IMR-90 (cell line): ENCODE data around the gene ISM2. TPM values are rescaled to one million over a fixed set of nuclear protein-coding genes. Genes with fewer than 3 reads are reported as not detected.

Experiments used
- ATAC-seq: fragments of 200-7000 bp; cut with Tn5 transposase; 2 replicates; pipeline ENCODE4 v1.9.1; 2020; ENCODE audit warnings: low read depth, mild to moderate bottlenecking, moderate library complexity
- BruUV-seq: library from RNA; stranded (reverse); fragments of 400-500 nt; replicated peaks from 2 replicates; lab custom pipeline; 2021; lab: Mats Ljungman, UMichigan
- CTCF ChIA-PET: fragments of 300-600 bp; formaldehyde crosslinking; extraction: SDS; loops from one replicate; lab custom pipeline; 2021; ENCODE audit warnings: antibody characterized with exemption; lab: Yijun Ruan, JAX
- POLR2A ChIA-PET: fragments of 300-600 bp; sonication (Branson Sonifier 250); formaldehyde crosslinking; loops from one replicate; lab custom pipeline; 2022; ENCODE audit warnings: antibody characterized with exemption; ENCODE audit not compliant: unreplicated experiment; lab: Charles Lee
- DNase-seq: peaks from one replicate; pipeline ENCODE4 v3.0.0; 2013
- H2AFZ ChIP-seq: replicated peaks from 2 replicates; pipeline ENCODE3; 2013; ENCODE audit warnings: low read length, mild to moderate bottlenecking; ENCODE audit not compliant: poor library complexity
- H2AK5ac ChIP-seq: 2 replicates; pipeline ENCODE4 v1.6.1; 2013; ENCODE audit warnings: low read depth, low read length, inconsistent platforms
- H2AK9ac ChIP-seq: replicated peaks from 2 replicates; pipeline ENCODE3; 2013; ENCODE audit warnings: mild to moderate bottlenecking, low read depth, low read length, moderate library complexity; ENCODE audit not compliant: poor library complexity
- H2BK120ac ChIP-seq: 2 replicates; pipeline ENCODE4 v1.6.1; 2013; ENCODE audit warnings: low read depth, low read length, inconsistent platforms
- H2BK15ac ChIP-seq: 3 replicates; pipeline ENCODE4 v1.6.1; 2013; ENCODE audit warnings: low read depth, low read length, inconsistent platforms
- H2BK20ac ChIP-seq: 2 replicates; pipeline ENCODE4 v1.6.1; 2013; ENCODE audit warnings: low read depth, mild to moderate bottlenecking, inconsistent platforms, low read length, moderate library complexity
- H2BK5ac ChIP-seq: 2 replicates; pipeline ENCODE4 v1.6.1; 2013; ENCODE audit warnings: mild to moderate bottlenecking, low read depth, low read length, inconsistent platforms; ENCODE audit not compliant: poor library complexity, severe bottlenecking
- H3K14ac ChIP-seq: replicated peaks from 2 replicates; pipeline ENCODE4 v1.6.1; 2013; ENCODE audit warnings: low read depth, low read length, inconsistent platforms
- H3K18ac ChIP-seq: 2 replicates; pipeline ENCODE4 v1.6.1; 2013; ENCODE audit warnings: low read depth, low read length, control low read depth
- H3K23ac ChIP-seq: 2 replicates; pipeline ENCODE4 v1.6.1; 2013; ENCODE audit warnings: low read depth, low read length, inconsistent platforms
- H3K27ac ChIP-seq: 2 replicates; pipeline ENCODE4 v1.5.1; 2013; ENCODE audit warnings: mild to moderate bottlenecking, control low read depth, low read length; ENCODE audit not compliant: insufficient read depth
- H3K27me3 ChIP-seq: 2 replicates; pipeline ENCODE4 v1.6.1; 2013; ENCODE audit warnings: low read length; ENCODE audit not compliant: control insufficient read depth, insufficient read depth
- H3K36me3 ChIP-seq: 2 replicates; pipeline ENCODE4 v1.6.1; 2013; ENCODE audit warnings: low read length, mixed read lengths; ENCODE audit not compliant: control insufficient read depth, insufficient read depth
- H3K4ac ChIP-seq: 2 replicates; pipeline ENCODE4 v1.6.1; 2013; ENCODE audit warnings: low read depth, low read length, inconsistent platforms
- H3K4me1 ChIP-seq: 2 replicates; pipeline ENCODE4 v1.6.1; 2013; ENCODE audit warnings: low read length, mixed read lengths; ENCODE audit not compliant: control insufficient read depth, insufficient read depth
- H3K4me2 ChIP-seq: 2 replicates; pipeline ENCODE4 v1.6.1; 2013; ENCODE audit warnings: low read depth, mild to moderate bottlenecking, control low read depth, low read length, moderate library complexity
- H3K4me3 ChIP-seq: 2 replicates; pipeline ENCODE4 v1.5.1; 2013; ENCODE audit warnings: low read depth, mild to moderate bottlenecking, control low read depth, low read length, moderate library complexity; ENCODE audit not compliant: insufficient read depth
- H3K56ac ChIP-seq: 2 replicates; pipeline ENCODE4 v1.6.1; 2013; ENCODE audit warnings: low read length, inconsistent platforms; ENCODE audit not compliant: insufficient read depth; ENCODE audit errors: extremely low read depth
- H3K79me1 ChIP-seq, 2 experiments: 2 replicates each; pipeline ENCODE4 v1.6.1; 2013; ENCODE audit warnings: low read length in 2 of 2, inconsistent platforms in 1 of 2, low read depth in 1 of 2
- H3K9ac ChIP-seq: 2 replicates; pipeline ENCODE4 v1.6.1; 2013; ENCODE audit warnings: low read depth, low read length, control low read depth
- H3K9me1 ChIP-seq: 2 replicates; pipeline ENCODE4 v1.6.1; 2013; ENCODE audit warnings: low read length, inconsistent platforms; ENCODE audit not compliant: insufficient read depth
- H3K9me3 ChIP-seq: 2 replicates; pipeline ENCODE4 v1.6.1; 2013; ENCODE audit warnings: low read length; ENCODE audit not compliant: control insufficient read depth, insufficient read depth
- H4K20me1 ChIP-seq: 2 replicates; pipeline ENCODE4 v1.6.1; 2013; ENCODE audit warnings: low read length, inconsistent platforms; ENCODE audit not compliant: insufficient read depth
- H4K5ac ChIP-seq: 2 replicates; pipeline ENCODE4 v1.6.1; 2013; ENCODE audit warnings: mild to moderate bottlenecking, low read depth, low read length, control low read depth
- H4K8ac ChIP-seq, 2 experiments: 2 replicates each; pipeline ENCODE4 v1.6.1; 2013; ENCODE audit warnings: low read depth in 2 of 2, low read length in 2 of 2, control low read depth in 1 of 2, inconsistent platforms in 1 of 2
- H4K91ac ChIP-seq: 2 replicates; pipeline ENCODE4 v1.6.1; 2013; ENCODE audit warnings: low read depth, low read length, inconsistent platforms; ENCODE audit not compliant: insufficient read depth
- BHLHE40 ChIP-seq: fragments of 150-350 bp; IDR thresholded peaks from 2 replicates; pipeline ENCODE4 v1.6.1; 2016; ENCODE audit warnings: mild to moderate bottlenecking, low read depth, low read length
- NFE2L2 ChIP-seq: fragments of 150-350 bp; IDR thresholded peaks from 2 replicates; pipeline ENCODE4 v1.6.1; 2016; ENCODE audit warnings: low read depth, mild to moderate bottlenecking, low read length
- RFX5 ChIP-seq: IDR thresholded peaks from 2 replicates; pipeline ENCODE4 v1.8.0; 2012; ENCODE audit warnings: low read depth, mild to moderate bottlenecking, low read length, moderate library complexity
- WGBS, 2 experiments: methylation state at CpG; one replicate each; pipeline versions ENCODE4 v1.1.5 to v1.1.7; 2013; ENCODE audit warnings: missing lambda C conversion rate in 2 of 2; ENCODE audit not compliant: insufficient read length in 1 of 2; ENCODE audit errors: extremely low coverage in 2 of 2; 5-methylcytosine and 5-hydroxymethylcytosine counted together
- dilution Hi-C: fragments of 300-500 bp; cut with HindIII; formaldehyde crosslinking; loops from one replicate; pipeline ENCODE4 v1.14.3; 2018; ENCODE audit warnings: low sequenced_read_pairs; ENCODE audit not compliant: unreplicated experiment
- in situ Hi-C: fragments of 300-500 bp; cut with MboI; formaldehyde crosslinking; loops from 3 replicates; pipeline ENCODE4 v1.14.3; 2019; ENCODE audit warnings: low sequenced_read_pairs, inconsistent platforms, mixed read lengths
- intact Hi-C: fragments of 100-400 bp; cut with micrococcal nuclease; formaldehyde crosslinking; loops from 2 replicates; pipeline ENCODE4 v1.10.0; 2022
- polyA plus RNA-seq, 3 experiments: library from polyadenylated mRNA; depleted of rRNA; stranded (reverse); fragments of >200 nt; gene quantifications; 2 replicates each; pipeline ENCODE4 v1.2.3, GENCODE V29; 2012; ENCODE audit warnings: low replicate concordance in 1 of 3
- total RNA-seq: library from RNA; depleted of rRNA; stranded (reverse); fragments of >200 nt; gene quantifications from 2 replicates; pipeline ENCODE4 v1.2.3, GENCODE V29; 2012
- TF ChIP-seq, protein P1 (sequence below): fragments of 150-350 bp; IDR thresholded peaks from 2 replicates; pipeline ENCODE4 v1.6.1; 2017; ENCODE audit warnings: mild to moderate bottlenecking, antibody characterized with exemption, low read length, low read depth
- TF ChIP-seq, protein P2 (sequence below): fragments of 150-350 bp; IDR thresholded peaks from 2 replicates; pipeline ENCODE4 v1.6.1; 2016; ENCODE audit warnings: low read depth, mild to moderate bottlenecking, low read length, moderate library complexity, borderline replicate concordance

Gene ISM2
- total and polyA plus RNA-seq, 2 of the 4 experiments (the other 2 are of a cell fraction), result under 0.01 to 0.12 TPM

GRCh38 chr14:77511486-77512162 lies 13.0 kb upstream of the ISM2 start:
- no peak overlapping the region for H4K91ac ChIP-seq
- no peak overlapping the region for H2AK5ac ChIP-seq
- H4K5ac ChIP-seq, result no peak overlapping the region
- H2AFZ ChIP-seq, result no peak overlapping the region
- H4K8ac ChIP-seq, result no peak overlapping the region
- no peak for TF ChIP-seq RFX5
- TF ChIP-seq, protein P1, sequence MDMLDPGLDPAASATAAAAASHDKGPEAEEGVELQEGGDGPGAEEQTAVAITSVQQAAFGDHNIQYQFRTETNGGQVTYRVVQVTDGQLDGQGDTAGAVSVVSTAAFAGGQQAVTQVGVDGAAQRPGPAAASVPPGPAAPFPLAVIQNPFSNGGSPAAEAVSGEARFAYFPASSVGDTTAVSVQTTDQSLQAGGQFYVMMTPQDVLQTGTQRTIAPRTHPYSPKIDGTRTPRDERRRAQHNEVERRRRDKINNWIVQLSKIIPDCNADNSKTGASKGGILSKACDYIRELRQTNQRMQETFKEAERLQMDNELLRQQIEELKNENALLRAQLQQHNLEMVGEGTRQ, result no peak
- TF ChIP-seq BHLHE40, result no peak
- TF ChIP-seq, protein P2, sequence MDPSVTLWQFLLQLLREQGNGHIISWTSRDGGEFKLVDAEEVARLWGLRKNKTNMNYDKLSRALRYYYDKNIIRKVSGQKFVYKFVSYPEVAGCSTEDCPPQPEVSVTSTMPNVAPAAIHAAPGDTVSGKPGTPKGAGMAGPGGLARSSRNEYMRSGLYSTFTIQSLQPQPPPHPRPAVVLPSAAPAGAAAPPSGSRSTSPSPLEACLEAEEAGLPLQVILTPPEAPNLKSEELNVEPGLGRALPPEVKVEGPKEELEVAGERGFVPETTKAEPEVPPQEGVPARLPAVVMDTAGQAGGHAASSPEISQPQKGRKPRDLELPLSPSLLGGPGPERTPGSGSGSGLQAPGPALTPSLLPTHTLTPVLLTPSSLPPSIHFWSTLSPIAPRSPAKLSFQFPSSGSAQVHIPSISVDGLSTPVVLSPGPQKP, result no peak
- TF ChIP-seq NFE2L2, result no peak
- H3K23ac ChIP-seq, result no peak overlapping the region
- H2BK5ac ChIP-seq, result no peak overlapping the region
- peaks cover 8% of the 10 kb centered on the region for H3K4me1 ChIP-seq
- ChIA-PET CTCF (no interaction called here), POLR2A (no interaction called here)
- BruUV-seq, result no TSS peak
- no peak overlapping the region for H3K4me2 ChIP-seq
- no peak overlapping the region for H2AK9ac ChIP-seq
- no peaks in the 10 kb centered on the region for H4K20me1 ChIP-seq
- in situ Hi-C loops (no loop called here), dilution Hi-C loops (no loop called here), intact Hi-C loops (no loop called here)
- H3K27me3 ChIP-seq, result no peaks in the 10 kb centered on the region
- no peak overlapping the region for H3K27ac ChIP-seq
- 94% methylated on average over 5 of the region's 8 CpGs; no CpG with 5 or more reads in 1 of the 2 experiments for WGBS, 2 experiments
- H2BK120ac ChIP-seq, result no peak overlapping the region
- peaks cover 12% of the 10 kb centered on the region for H3K36me3 ChIP-seq
- peaks cover 6% of the 10 kb centered on the region; the same call in 1 of the 2 replicates for H3K9me1 ChIP-seq
- no peak overlapping the region for H2BK15ac ChIP-seq
- peaks cover 3 to 5% of the 10 kb centered on the region in 2 experiments; a peak in 2 of 4 replicates for H3K79me1 ChIP-seq
- H3K4me3 ChIP-seq, result no peak overlapping the region
- no peak overlapping the region for H3K4ac ChIP-seq
- H3K18ac ChIP-seq, result no peak overlapping the region
- no peaks in the 10 kb centered on the region for H3K9me3 ChIP-seq
- no peak overlapping the region for H3K56ac ChIP-seq
- no peak overlapping the region for H2BK20ac ChIP-seq
- ATAC-seq (no peak), DNase-seq (no peak)
- H3K9ac ChIP-seq, result no peak overlapping the region
- no peak overlapping the region for H3K14ac ChIP-seq
